Activated CD8-positive, alpha-beta memory T cell treated with anti-CD3 and anti-CD28 coated beads for 48 hours (primary cell): ENCODE results near the gene PRRC2A.
"Not testable (repeated sequence)": the region's sequence is repeated elsewhere in the genome, so short reads cannot be mapped to it uniquely, and the experiment has no call there.

Experiments used
- DNase-seq, 3 experiments: peaks; one replicate each; pipeline ENCODE4 v3.0.0-alpha.2; 2020; ENCODE audit warnings: low read depth in 2 of 3, low spot score in 2 of 3

PRRC2A gene

DNA sequence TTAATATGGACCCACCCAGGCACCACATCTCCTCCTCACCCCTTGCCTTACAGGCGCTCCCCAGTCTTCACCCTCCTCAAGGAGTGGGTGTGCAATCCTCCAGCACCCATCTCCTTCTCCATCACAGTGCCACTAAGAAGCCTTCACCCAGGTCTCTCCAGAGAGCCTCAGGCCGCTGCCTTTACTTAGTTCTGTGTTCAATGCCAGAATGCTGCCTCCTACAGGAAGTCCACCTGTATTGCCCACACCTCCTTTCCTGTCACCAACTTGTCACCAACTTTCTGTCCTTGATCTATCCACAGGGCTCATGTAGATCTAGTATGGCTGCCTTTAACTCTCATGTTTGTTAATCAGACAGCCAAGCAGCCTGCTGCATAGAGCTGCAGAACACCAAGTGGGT is 35.0 kb upstream of the PRRC2A start:
- DNase-seq: no peak

DNA sequence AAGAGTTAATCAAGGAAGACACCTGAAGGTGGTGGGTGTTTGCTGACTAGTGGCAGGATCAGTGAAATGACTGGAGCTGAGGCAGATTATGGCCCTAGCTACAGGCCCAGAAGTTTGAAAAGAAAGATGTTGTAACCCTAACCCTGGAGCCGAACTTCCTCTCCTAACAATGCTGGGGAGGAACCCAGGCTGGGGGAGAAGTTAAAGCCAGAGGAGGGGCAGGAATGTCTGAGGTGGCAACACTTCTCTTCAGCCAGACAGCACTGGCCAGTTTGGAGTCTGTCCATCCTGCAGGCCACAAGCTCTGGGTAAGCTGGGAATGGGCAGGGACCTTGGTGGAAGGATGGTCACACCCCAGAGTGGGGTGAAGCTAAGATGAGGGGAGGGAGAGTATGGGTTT is 34.5 kb upstream of the PRRC2A start, which contains the start of gene LST1:
Gene LST1, plus strand, starts transcription at position 270 of the 400 bp plus-strand sequence. CDS start 1,023 bp downstream, outside the sequence.
- no peak for DNase-seq

DNA sequence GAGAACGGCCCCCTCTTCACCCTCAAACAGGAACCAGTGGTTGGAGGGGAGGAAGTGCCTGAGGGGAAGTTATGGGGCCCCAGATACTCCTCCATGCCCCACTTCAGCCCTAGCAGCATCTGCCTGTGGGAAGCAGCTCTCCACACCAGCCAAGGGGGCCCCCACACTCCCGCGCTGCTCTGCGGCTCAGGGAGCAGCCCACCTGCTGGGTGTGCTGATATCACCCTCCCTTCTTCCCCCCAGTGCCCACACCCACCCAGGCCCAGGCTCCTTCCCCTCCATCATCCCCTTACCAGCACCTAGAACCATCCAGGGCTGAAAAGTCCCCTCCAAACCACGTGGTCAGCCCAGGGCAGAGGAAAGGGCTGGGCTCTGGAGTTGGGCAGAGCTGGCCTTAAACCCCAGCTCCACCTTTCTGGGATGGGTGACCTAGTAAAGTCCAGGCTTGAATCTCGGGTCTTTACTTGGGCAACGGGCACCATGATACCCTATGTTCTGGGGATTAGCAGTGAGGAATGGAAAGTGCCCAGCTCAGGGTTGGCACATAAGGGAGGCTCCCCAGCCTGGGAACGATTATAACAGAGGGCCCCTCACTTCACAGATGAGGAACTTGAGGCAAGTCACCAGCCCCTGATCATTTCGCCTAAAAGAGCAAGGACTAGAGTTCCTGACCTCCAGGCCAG is 33.8 kb upstream of the PRRC2A start:
- no peak for DNase-seq

DNA sequence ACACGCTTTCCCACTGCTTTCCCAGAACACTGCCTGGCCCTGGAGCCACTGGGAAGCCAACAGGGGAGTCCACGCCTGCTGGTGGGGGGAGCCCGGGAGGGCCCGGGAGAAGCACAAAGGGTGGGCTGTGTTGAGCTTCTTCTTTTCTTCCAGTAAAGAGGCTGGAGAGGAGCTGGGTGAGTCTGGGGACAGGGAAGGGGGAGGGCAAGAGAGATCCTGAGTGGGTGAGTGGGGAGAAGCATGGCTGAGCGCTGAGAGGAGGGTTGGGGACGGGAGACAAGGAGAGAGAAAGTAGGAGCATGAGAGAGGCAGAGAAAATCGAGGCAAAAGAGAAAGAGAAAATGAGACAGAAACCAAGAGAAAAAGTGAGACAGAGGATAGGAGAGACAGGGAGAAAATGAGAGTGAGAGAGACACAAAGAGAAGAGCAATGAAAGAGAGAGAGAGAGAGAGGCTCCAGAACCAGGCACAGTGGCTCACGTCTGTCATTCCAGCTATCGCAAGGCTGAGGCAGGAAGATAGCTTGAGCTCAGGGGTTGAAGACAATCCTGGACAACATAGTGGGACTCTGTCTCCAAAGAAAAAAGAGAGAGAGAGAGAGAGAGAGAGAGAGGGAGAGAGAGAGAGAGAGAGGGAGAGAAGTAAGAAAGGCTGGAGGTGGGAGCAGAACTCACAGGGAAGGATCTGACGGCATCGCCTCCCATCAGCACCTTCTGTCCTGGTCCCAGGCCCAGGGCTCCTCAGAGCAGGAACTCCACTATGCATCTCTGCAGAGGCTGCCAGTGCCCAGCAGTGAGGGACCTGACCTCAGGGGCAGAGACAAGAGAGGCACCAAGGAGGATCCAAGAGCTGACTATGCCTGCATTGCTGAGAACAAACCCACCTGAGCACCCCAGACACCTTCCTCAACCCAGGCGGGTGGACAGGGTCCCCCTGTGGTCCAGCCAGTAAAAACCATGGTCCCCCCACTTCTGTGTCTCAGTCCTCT is 32.4 kb upstream of the PRRC2A start:
- no peak for DNase-seq

DNA sequence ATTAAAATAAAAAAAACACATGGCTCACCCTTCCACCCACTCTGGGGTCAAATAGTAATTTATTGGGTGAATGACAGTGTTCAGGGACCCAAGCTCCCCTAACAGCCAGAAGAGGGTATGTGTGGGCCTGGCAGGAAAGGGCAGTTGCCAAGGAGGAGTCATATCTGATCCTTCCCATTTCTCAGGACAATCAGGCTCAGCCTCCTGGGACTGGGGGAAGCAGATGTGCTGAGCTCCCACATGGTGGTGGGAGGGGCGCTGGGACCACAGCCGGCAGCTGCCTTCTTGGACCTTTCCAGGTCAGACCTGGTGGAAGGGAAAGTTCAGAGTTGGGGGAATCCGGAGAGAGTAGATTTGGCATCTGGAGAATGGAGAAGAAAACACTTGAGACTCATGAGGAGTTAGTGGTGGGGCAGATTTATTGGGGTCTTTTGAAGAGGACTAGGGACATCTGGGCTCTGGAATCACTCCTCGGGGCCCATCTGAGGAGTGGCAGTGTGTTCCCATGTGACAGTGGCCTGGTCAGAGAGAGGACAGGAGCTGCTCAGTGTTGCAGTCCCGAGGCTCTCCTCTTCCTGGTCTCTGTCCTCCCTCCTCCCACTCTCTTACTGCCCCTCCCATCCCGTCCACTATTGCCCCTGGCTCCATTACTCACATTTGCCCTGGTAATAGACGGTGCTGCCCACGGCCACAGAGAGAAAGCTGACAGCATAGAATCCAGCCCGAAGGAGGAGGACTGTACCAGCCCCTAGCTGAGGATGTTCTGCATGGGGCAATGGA is 31.5 kb upstream of the PRRC2A start:
- DNase-seq: no peak

DNA sequence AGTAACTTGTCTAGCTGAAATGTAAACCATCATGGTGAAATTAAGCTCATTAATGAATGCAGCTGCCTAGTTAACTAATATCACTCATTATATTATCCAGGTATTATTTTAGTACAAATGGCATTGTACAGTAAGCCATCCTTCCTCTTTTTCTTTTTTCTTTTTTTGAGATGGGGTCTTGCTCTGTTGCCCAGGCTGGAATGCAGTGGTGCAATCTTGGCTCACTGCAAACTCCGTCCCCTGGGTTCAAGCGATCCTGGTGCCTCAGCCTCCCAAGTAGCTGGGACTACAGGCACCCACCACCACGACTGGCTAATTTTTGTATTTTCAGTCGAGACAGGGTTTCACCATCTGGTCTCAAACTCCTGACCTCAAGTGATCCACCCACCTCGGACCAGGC is 29.8 kb upstream of the PRRC2A start:
- DNase-seq: not testable (repeated sequence)

DNA sequence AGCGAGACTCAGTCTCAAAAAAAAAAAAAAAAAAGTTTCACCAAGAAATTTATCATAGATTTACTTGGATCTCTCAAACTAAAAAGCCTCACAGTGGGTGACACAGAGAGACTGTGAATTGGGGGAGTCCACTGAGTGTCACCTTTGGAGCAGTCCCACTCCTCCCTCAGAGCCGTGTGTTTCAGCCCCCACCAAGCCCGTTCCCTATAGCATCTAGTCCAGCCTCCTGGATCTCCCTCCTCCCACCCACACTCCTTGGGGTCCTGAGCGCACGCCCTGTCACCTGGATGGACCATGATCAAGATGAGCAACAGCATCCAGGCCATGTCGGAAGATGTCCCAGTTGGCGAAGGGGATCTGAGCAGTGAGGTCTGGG is 28.1 kb upstream of the PRRC2A start:
- no peak for DNase-seq

DNA sequence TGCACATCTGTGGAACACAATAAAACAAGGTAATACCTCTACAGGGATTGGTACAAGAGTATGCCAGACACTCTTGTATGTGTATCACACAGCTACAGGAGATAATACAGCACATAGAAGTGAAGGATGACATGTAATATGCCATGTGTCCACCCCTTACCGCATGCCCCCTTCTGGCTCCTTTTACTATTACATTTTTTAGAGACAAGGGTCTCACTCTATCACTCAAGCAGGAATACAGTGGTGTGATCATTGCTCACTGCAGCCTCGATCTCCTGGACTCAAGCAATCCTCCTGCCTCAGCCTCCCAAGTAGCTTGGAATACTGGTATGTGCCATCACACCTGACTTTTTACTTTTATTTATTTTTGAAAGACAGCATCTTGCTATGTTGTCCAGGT is 23.5 kb upstream of the PRRC2A start:
- DNase-seq: no peak

DNA sequence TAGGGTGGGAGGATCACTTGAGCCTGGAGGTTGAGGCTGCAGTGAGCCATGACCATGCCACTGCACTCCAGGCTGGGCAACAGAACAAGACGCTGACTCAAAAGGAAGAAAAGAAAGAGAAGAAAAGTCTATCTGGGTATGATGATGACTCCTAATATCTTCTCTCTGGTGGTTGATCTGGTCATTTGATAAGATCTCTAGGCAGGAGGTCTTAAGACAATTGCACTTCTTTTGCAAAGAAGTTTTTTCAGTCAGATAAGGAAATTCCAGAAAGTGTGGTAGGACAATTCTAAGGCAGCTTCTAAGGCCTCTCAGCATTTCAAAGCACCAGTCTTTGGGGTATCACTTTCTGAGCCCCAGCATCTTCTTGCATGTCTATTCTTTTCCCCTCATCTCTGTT is 13.2 kb upstream of the PRRC2A start:
- no peak for DNase-seq

DNA sequence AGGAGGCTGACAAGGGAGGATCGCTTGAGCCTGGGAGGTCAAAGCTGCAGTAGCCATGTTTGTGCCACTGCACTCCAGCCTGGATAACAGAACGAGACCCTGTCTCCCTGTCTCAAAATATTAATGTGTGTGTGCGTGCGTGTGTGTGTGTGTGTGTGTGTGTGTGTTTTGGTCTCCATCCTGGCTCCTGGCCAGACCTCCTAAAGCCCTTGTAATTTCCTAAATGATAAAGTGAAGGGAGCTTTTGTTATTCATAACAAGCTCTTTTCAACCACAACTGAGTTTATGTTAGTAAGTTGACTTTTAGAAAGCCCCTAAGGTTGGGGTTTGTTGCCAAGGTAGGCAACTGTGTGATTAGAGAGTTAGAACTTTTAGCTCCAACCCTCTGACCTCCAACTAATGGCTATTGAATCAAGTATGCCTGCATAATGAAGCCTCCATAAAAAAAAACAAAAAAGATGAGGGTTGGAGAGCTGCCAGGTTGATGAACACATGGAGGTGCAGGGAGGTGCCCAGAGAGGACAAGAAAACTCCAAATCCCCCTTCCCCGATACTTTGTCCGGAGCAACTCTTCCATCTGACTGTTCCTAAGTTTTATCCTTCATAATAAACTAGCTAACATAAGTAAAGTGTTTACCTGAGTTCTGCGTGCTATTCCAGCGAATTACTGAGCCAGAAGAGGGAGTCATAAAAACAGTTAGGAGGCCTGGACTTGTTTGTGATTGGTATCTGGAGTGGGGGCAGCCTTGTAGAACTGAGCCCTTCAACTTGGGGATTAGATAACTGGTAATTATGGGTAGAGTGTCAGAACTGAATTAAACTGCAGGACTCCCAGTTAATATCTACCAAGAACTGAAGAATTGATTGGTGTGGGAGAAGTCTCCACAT is 10.8 kb upstream of the PRRC2A start:
- no peak for DNase-seq

DNA sequence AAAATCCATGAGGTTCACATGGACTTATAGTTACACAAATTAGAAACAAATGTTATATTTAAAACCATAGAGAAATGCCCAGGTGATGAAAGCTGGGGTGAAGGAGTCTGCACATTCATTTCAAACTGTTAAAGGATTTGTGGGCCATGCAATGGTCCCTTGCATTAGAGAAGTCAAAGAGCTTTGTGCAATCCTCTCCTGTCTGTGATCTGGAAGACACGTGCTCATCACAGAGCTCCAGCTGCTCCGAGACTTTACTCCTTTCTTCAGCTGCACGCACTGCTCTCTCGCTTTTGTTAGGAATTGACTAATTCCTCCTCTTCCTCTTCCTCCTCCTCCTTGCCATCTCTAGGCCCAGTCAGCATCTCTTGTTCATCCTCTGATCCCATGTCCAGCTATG is 9.5 kb upstream of the PRRC2A start:
- DNase-seq: no peak

DNA sequence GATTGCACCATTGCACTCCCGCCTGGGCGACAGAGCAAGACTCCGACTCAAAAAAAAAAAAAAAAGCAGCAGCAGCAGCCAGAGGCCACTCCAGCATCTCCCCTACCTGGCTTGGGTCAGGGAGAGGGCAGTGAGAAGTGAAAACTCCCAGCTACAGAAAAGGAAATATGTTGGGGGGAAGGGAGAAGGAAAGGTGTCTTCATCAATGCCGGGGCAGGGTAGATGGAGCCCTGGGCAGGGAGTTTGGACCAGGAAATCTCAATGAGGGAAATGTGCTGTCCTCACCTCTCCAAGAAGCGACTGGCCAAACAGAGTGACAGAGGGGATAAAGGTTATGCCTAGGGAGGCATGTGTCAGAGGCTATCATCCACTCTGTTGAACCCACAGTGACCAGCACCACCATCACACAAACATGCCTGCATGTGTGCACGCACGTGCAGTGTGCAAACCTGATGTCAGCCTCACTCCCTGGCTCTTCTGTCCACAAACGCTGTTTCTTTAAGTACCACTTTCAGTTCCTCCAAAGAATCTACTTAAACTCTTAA is 6.4 kb upstream of the PRRC2A start:
- DNase-seq: no peak

DNA sequence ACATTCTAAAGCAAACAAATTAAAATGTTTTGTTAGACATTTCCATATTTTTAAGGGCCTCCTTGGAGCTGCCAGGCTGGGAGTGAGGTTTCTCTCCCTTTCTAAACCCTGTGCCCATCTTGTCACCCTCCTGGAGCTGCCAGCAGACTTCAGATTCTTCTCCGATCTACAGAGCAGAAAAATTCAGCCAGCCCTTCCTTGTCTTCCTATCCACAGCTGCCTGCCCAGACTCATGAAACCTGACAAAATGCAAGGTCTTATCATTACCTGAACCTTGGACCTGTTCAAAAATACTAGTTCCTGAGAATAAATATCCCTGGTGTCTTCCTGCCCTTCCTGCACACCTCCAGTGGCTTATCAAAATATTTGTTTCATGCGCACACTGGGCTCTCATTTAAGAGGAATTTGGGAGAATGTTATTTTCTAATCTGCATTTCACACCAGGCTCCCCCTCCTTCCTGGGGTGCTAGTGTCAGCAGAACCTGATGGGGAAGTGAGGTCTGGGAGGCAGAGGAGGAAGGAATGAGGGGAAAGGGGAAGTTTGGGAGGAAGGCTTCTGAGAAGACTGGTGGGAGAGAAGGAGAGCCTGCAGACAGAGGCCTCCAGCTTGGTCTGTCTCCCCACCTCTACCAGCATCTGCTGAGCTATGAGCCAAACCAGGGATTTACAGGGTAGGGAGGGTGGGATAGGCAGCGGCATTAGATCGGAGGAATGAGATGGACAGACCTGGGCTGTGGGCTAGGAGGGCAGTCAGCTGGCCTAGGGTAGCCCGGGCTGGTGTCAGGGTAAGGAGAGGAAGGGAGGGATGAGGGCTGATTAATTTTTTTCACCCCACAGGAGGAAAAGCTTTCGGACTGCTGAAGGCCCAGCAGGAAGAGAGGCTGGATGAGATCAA is 5.6 kb upstream of the PRRC2A start, which contains the start of gene AIF1:
Gene AIF1, plus strand, starts transcription at position 551 of the 895 bp plus-strand sequence. Its CDS starts 96 bp downstream, at position 647.
- no peak for DNase-seq

DNA sequence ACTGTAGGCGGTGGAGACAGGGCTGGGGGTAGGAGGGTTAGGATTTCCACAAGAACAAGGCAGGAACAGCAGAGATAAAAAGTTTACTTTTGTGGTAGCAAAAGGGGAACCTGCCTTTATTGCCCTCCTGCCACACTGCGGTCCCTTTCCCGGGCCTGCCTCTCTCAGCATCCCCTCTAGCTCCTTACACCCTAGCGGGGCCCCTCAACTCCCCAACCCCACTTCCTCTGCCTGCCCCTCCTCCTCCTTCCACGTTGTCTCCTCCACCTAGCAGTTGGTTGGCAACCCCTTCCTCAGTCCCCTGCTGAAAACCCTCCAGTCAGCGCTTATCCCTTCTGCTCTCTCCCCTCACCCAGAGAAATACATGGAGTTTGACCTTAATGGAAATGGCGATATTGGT is 4.8 kb upstream of the PRRC2A start:
- DNase-seq: peak in 1 of 3 experiments; percentile 37

DNA sequence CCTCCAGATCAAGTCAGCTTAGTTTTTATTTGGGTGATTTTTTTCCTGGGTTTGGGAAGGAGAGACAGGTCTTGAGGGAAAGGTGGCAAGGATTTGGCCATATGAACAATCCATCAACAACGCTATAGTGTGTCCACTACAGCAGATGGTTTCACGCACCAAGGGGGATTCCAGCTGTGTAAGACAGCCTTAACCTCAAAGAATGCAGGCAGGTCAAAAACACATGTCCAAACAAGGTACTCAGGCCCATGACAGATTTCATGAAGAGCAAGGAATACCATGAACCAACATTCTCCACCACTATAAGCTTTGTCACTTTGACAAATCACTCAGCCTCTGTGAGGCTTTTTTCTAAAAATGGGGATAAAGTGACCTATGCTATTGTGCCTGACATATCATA is 3.5 kb upstream of the PRRC2A start:
- DNase-seq: no peak

DNA sequence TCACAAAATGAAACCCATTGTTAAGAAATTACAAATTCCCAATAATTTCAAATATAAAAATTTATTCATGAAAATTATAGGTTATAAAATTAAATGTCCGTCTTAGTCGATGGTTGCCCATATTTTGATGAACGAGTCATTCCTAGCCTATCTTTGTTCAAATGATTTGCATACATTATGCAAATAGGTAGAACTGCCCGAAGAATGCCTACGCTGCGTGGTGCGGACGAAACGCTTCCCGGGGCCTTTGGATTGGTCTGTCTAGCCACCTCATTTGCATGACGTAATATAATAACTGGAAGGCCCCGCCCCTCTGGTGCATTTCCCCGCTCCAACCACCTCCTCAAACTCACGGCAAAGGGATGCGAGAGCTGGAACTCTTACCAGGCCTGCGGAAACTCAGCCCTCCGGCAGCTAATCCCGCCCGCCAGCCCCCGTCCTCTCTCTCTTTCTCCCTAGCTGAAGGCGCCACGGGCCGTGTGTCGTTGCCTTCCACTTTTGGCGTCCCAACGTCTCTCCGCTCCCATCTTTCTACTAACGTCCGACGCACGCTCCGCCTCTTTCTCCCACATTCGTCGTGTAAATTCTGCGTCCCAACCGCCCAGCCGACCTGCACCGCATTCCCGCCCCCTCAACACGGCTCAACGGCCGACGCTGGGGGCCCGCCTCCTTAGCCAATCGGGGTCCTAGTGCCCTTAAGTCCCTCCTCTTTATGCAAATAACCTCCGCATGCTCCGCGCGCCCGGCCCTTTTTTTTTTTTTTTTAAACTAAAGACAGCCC is 520 bp upstream of the PRRC2A start:
- DNase-seq: peak; percentile 81 to 95 (median 85)

DNA sequence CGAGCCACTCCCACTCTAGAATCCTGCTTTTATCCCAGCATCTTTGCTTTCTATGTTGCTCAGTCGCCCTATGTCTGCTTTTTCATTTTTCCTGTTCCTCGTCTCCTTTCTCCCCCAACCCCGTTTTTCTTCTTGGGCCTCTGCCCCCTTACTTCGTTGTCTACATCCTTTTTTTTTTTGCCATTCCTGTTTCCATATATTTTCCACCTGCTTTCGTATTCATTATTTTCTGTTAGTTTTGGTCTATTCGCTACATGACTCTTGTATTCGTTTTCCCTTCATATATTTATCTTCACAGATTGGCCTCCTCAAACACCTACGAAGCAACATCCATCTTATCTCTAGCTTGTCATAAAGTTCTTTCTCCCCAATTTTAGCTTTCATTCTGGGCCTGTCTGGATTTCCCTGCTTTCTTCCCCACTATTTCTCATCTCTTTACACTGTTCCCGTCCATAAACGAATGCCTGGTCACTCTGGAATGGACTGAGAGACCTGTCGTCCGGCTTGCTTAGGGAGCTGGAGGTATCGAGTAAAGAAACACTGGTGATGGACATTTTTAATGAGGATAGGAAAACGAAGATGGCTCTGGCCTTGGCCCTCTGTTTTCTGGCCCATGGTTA is 915 bp downstream of the PRRC2A start:
- DNase-seq: no peak

DNA sequence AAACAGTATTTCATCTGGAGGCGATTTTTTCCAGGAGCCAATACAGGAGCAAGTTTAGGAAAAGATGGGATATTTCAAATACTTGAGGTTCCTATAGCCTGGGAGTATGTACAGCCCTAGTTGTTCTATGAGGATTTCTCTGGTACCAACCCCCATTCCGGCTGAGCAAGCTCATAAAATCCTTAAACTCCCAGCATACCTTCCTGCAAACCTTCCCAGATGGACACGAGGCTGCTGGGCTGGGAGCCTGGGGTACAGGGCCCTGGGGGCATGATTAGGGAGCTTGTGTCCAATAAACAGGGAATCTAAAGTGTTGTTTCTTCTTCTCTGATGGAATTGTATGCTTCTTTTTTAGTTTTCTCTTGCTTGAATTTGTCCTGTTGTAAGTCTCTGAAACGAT is 1.5 kb downstream of the PRRC2A start:
- DNase-seq: no peak
